Choroid plexus epithelial cell (primary cell): Measurements from ENCODE around the gene ARL8B.

ENCODE experiments used
- DNase-seq: peaks from one replicate; pipeline ENCODE4 v3.0.0-alpha.2; 2010; ENCODE audit warnings: low read depth
- H3K4me3 ChIP-seq: 2 replicates; pipeline ENCODE4 v1.5.1; 2011; ENCODE audit warnings: low read depth, mild to moderate bottlenecking, control low read depth, low read length, moderate library complexity
- CTCF ChIP-seq: conservative IDR thresholded peaks from 2 replicates; pipeline ENCODE4 v1.5.1; 2011; ENCODE audit warnings: low read depth, mild to moderate bottlenecking, control low read depth, inconsistent platforms, low read length, moderate library complexity

ARL8B gene

DNA sequence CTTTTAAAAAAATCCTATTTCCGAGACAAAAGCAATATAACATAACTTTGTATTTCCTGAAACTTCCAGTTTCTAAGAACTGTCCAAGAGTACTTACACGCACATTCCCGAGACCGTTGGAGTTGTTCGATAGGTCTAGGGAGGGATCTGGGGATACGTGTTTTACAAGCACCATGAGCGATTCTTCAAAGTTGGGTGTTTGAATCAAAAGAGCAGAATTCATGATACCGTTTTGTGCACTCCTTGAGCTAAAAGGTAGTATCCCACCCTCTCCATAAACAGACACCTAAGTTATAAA is 64.7 kb downstream of the ARL8B start:
- H3K4me3 ChIP-seq: peak overlapping the region; percentile 68
- DNase-seq: peak; percentile 63
- TF ChIP-seq CTCF: no peak

DNA sequence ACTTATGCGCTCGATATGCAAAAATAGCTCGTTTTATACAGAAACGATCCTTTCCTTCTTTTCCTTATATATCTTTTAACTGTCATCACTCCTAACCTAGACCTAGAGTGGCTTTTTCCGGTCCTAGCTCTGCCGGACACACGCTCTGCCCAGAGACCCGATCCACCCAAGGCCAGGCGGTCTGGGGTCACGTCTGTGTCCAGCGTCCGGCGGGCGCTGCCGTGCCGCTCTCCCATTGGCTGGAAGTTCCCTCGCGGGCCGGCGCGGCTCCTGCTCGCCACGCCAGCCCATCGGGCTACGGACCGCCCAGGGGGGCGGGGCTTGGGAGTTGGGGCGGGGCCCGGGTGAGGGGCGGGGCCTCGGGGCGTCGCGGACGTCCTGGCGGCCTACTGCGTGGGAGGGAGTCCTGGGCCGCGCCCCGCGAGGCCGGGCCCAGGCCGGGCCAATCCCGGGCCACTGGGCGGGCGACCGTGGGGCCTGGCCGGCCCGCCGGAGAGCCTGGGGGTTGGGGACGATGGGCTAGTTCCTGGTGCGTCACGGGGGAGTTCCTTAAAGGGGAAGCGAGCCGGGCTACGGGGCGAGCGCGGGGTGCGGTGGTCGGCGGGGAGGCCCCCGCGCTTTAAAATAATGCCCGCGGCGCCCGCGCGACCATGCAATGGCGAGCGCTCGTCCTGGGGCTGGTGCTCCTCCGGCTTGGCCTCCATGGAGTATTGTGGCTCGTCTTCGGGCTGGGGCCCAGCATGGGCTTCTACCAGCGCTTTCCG is 65.2 kb downstream of the ARL8B start, which contains the start of gene EDEM1:
EDEM1 (plus strand) TSS at position 552 of the 764 bp plus-strand sequence; CDS start at position 651, 99 bp downstream.
- H3K4me3 ChIP-seq: peak within 1 kb of the TSS; percentile 87
- peak; percentile 97 for DNase-seq
- no peak for TF ChIP-seq CTCF

GRCh38 chr3:5187920-5188418 is 65.9 kb downstream of the ARL8B start:
- H3K4me3 ChIP-seq: peak overlapping the region; percentile 87
- TF ChIP-seq CTCF: no peak
- peak; percentile 44 for DNase-seq

- peak overlapping the region; percentile 87 for H3K4me3 ChIP-seq
- no peak for TF ChIP-seq CTCF
- peak; percentile 52 for DNase-seq
Measured at GRCh38 chr3:5188419-5189221, 66.5 kb downstream of the ARL8B start.

DNA sequence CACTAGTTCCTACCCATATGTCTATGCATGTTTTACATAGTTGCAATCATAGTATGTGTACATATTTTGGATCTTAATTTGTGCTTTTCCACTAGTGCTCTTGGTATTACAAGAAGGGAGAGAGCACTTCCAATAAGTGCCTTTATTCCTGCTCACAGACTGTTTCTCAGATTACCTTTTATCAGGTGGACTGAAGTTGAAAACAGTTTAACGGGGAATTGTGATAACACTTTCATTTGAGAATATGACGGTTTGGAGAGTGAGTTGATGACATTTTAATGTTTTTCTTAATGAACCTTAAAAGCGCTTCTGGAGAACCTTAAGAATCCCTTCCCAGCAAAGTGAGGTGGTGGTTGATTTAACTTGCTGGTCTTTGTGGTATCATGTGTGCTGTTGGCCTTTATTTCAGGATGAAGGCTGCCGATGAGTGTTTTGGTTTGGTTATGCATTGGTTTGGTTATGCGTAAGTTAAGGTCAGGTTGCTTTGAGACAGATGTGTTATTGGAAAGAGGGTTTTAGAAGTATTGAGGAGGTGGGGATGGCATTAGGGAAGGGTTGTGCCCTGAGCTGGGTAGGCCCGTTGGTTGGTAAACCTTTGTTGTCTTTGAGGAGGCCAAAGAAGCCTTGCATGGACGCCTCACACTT is 68.2 kb downstream of the ARL8B start:
- H3K4me3 ChIP-seq: peak overlapping the region; percentile 3
- no peak for TF ChIP-seq CTCF
- DNase-seq: no peak

GRCh38 chr3:5191555-5192304 is 69.6 kb downstream of the ARL8B start:
- TF ChIP-seq CTCF: no peak
- no peak for DNase-seq
- no peak overlapping the region for H3K4me3 ChIP-seq
